NCI-H2196 (cell line): ENCODE measurements around the gene NRN1L.

Source experiments
- DNase-seq: peaks from one replicate; lab custom pipeline; 2025; ENCODE audit not compliant: unreplicated experiment; lab: John Stamatoyannopoulos, UW

Gene NRN1L

DNA sequence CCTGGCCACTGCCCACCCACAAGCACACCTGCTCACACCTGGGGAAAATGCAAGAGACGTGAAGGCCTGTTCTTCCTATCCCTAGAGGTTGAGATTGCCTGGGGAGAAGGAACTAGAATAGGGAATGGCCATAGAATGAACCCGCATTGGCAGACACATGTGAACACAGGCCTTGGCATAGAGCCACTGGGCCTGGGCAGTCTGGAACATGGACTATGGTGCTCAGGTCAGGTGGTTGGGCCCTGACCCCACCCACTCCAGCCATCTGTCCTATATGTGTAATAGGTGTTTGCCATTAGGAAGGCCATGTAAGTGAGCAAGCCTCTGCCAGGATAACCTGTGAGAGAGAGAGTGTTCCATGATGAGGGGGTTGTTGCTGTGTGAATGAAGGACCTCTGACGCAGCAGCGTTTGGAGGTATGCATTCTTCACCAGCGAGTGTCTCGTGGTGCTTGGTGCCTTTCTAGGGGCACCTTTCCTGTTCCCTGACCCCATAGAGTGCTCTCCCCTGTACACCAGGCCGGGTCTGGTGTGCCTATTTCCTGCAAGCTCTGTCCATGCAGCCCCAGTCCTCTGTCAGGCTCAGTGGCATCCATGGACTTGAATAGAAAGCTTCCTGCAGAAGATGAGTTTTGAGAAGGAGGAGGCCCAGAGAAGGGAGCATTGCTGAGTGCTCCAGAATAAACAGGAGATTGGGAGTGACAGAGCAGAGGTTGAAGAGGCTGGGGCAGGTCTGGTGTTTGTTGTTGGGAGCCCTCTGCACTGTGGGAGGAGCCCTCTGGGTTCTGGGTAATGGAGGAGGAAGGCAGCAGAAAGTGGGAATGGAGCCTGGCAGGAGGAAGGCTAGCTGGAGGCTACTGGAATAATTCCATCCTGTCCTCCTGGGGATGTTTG lies 31.4 kb downstream of the NRN1L start:
- DNase-seq = peak; percentile 8

GRCh38 chr16:67917140-67917851 lies 32.6 kb downstream of the NRN1L start:
- no peak for DNase-seq

GRCh38 chr16:67917852-67918236 lies 33.2 kb downstream of the NRN1L start:
- peak; percentile 11 for DNase-seq

GRCh38 chr16:67919622-67920221 lies 35.0 kb downstream of the NRN1L start:
- DNase-seq = no peak

DNA sequence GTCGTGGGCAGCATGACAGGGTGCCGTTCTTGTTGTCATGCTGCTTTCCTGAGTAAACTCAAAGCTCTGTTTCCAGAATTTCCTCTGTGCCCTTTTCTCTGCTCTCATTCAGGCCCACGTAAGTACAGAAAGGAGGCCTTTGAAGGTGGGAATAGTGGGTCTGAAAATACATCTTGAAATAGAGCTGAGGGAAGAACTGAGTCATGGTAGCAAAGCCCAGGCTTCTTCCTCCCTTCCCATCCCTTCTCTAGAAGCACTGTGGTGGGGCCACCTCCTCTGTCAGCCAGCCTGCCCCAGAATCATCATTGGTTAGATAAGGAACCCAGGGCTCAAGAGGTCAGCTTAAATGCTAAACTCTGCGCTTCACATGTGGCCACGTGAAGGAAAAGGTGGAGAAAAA lies 37.5 kb downstream of the NRN1L start:
- DNase-seq = no peak

GRCh38 chr16:67922740-67923139 lies 38.1 kb downstream of the NRN1L start:
- DNase-seq = peak; percentile 66

DNA sequence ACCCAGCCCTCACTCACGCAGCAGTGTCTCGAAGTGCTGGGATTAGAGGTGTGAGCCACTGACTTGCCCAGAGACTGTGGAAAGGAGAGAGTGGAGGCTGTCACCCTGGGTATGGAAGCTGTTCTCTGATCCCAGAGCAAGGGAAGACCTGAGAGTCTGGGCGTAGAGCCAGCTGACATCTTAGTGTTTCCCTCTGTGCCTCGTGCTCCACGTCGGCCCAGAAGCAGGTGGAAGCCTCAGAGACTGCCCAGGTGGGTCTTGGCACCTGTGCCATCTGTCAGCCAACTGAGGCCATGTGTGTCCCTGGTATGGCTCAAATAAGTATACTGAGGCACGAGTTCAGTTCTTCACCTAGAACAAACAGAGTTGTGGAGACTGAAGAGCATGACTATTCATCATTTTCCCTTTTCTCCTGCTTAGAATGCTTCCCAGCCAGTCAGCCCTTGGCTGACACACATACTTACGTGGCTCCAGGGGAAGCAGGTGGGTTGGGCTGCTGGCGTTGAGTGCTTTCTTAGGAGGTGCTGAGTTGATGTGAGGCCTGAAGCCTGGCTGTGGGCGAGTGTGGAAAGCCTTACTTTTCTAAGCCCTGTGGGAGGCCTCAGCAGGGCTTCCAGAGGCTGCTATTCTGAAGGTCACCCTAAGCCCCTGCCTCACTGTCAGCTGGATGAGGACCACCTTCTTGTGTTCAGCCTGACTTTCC lies 38.9 kb downstream of the NRN1L start:
- peak; percentile 80 for DNase-seq

- no peak for DNase-seq
These were observed 39.6 kb downstream of the NRN1L start for GRCh38 chr16:67924140-67924906.

GRCh38 chr16:67926181-67926750 lies 41.6 kb downstream of the NRN1L start:
- DNase-seq = peak; percentile 55

GRCh38 chr16:67927131-67927941 lies 42.7 kb downstream of the NRN1L start:
- DNase-seq = no peak

- no peak for DNase-seq
These were observed 43.5 kb downstream of the NRN1L start for GRCh38 chr16:67928147-67928546.

- peak; percentile 56 for DNase-seq
These were observed 44.1 kb downstream of the NRN1L start for GRCh38 chr16:67928561-67929364.

DNA sequence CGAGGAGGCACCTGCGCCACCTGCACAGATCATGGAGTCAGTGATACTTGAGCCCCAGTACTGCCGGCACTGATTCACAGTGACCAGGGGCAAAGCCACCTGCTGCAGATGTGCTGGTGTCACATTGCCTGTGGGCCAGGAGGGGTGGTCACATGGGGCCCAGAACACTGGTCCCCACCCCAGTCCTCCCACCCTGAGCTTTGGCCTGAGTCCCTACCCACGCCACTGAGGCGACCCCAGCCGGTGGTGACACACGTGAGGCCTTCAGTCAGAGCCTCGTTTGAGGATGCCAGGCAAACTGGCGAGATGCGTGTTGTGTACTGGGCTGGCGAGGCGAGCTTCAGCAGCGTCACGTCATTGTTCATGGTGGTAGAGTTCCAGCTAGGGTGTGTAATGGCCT lies 45.5 kb downstream of the NRN1L start:
- DNase-seq = no peak

GRCh38 chr16:67930678-67931211 lies 46.1 kb downstream of the NRN1L start:
- DNase-seq = no peak

DNA sequence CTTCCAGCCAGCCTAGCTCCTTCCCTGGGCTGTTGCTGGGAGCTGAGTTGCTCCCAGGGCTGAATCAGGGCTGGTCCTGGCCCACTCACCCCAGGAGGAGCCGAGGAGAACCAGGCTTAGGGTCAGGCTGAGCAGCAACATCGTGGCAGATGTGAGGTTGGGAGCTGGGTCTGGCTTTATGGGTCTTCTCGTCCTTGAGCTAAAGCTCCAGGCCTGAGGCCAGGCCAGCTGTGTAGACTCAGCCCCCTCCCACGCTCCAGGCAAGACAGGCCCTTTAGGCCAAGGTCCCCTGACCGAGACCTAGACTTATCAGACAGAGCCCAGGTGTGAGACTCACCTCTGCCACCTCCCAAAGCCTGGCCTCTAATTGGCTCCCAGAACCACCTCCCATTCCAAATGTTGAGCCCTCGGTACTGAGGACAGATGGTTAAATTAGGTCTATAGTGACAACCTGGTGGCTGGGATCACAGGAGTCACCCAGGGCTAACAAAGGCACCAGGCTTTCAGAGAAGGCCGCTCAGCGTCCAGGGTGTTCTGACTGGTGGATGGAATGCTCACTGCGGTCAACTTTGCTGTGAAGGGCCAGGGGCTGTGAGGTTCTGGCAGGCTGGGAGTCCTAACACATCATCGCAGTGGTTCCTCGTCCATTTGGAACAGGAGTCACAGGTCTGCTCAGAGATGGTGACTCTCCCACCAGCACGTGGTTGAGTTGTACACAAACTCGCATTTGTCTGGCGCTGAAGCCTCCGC lies 47.2 kb downstream of the NRN1L start, which contains the start of gene CTRL:
Gene CTRL (minus strand): TSS at position 151 of the 750 bp plus-strand sequence. CDS start 10 bp downstream, at position 141.
- no peak for DNase-seq

- no peak for DNase-seq
These were observed 47.8 kb downstream of the NRN1L start for GRCh38 chr16:67932462-67932840.

GRCh38 chr16:67933805-67934204 lies 49.1 kb downstream of the NRN1L start:
- DNase-seq = no peak
